H1 (cell line): ENCODE results near the gene NUP85. TPM values are rescaled to one million over a fixed set of nuclear protein-coding genes. Genes with fewer than 3 reads are reported as not detected.
A peak's percentile ranks its signal among the peaks of the same experiment; 100 is the strongest.

Experiments used
- CEBPB ChIP-seq: IDR thresholded peaks from 2 replicates; pipeline ENCODE4 v1.6.1; 2012; ENCODE audit warnings: low read depth, low read length
- RBBP5 ChIP-seq: IDR thresholded peaks from 2 replicates; pipeline ENCODE4 v1.7.1; 2012; ENCODE audit warnings: low read depth, mild to moderate bottlenecking, inconsistent platforms, low read length, moderate library complexity, borderline replicate concordance
- SIN3A ChIP-seq, 2 experiments: IDR thresholded peaks in 1 of 2; conservative IDR thresholded peaks in 1 of 2; 2 replicates each; pipeline ENCODE4 v1.6.1; 2011 to 2012; ENCODE audit warnings: low read length in 2 of 2, improper control_type of control experiment in 1 of 2, low read depth in 1 of 2, mild to moderate bottlenecking in 1 of 2
- SP4 ChIP-seq: IDR thresholded peaks from 2 replicates; pipeline ENCODE4 v1.6.1; 2012; ENCODE audit warnings: low read length, inconsistent platforms
- TBP ChIP-seq: IDR thresholded peaks from 2 replicates; pipeline ENCODE4 v1.6.1; 2011; ENCODE audit warnings: low read depth, low read length, improper control_type of control experiment
- polyA plus RNA-seq, 7 experiments: library from polyadenylated mRNA; depleted of rRNA in 3 of 7; stranded (reverse) in 5 of 7; unstranded in 2 of 7; fragments of >200 nt in 5 of 7; fragments of 200-250 nt in 2 of 7; gene quantifications; 1 replicate in 5 of 7; 2 replicates in 1 of 7; 4 replicates in 1 of 7; pipeline versions ENCODE4 v1.2.1 to v1.2.3, GENCODE V29; 2011 to 2013; ENCODE audit warnings: missing spikeins in 2 of 7, mixed read lengths in 2 of 7
- total RNA-seq: library from RNA; stranded (reverse); fragmentation: NEBNext Ultra II Directional; extraction: Animal tissue kit (Norgen Biotek cat#: 25700); gene quantifications from 2 replicates; pipeline ENCODE4 v1.2.1, GENCODE V29; 2021
- TF ChIP-seq, protein P1 (sequence below): fragments of 300-600 bp; sonication (generic); IDR thresholded peaks from 2 replicates; pipeline ENCODE4 v1.7.1; 2012; ENCODE audit warnings: low read length, moderate library complexity, mild to moderate bottlenecking, inconsistent platforms; ENCODE audit not compliant: insufficient replicate concordance

The NUP85 gene
- total and polyA plus RNA-seq, 2 of the 8 experiments (the other 6 are each of a cell fraction or from before 2014, with no cell fraction given), result 98.5 to 154 TPM

- TF ChIP-seq, protein P1, sequence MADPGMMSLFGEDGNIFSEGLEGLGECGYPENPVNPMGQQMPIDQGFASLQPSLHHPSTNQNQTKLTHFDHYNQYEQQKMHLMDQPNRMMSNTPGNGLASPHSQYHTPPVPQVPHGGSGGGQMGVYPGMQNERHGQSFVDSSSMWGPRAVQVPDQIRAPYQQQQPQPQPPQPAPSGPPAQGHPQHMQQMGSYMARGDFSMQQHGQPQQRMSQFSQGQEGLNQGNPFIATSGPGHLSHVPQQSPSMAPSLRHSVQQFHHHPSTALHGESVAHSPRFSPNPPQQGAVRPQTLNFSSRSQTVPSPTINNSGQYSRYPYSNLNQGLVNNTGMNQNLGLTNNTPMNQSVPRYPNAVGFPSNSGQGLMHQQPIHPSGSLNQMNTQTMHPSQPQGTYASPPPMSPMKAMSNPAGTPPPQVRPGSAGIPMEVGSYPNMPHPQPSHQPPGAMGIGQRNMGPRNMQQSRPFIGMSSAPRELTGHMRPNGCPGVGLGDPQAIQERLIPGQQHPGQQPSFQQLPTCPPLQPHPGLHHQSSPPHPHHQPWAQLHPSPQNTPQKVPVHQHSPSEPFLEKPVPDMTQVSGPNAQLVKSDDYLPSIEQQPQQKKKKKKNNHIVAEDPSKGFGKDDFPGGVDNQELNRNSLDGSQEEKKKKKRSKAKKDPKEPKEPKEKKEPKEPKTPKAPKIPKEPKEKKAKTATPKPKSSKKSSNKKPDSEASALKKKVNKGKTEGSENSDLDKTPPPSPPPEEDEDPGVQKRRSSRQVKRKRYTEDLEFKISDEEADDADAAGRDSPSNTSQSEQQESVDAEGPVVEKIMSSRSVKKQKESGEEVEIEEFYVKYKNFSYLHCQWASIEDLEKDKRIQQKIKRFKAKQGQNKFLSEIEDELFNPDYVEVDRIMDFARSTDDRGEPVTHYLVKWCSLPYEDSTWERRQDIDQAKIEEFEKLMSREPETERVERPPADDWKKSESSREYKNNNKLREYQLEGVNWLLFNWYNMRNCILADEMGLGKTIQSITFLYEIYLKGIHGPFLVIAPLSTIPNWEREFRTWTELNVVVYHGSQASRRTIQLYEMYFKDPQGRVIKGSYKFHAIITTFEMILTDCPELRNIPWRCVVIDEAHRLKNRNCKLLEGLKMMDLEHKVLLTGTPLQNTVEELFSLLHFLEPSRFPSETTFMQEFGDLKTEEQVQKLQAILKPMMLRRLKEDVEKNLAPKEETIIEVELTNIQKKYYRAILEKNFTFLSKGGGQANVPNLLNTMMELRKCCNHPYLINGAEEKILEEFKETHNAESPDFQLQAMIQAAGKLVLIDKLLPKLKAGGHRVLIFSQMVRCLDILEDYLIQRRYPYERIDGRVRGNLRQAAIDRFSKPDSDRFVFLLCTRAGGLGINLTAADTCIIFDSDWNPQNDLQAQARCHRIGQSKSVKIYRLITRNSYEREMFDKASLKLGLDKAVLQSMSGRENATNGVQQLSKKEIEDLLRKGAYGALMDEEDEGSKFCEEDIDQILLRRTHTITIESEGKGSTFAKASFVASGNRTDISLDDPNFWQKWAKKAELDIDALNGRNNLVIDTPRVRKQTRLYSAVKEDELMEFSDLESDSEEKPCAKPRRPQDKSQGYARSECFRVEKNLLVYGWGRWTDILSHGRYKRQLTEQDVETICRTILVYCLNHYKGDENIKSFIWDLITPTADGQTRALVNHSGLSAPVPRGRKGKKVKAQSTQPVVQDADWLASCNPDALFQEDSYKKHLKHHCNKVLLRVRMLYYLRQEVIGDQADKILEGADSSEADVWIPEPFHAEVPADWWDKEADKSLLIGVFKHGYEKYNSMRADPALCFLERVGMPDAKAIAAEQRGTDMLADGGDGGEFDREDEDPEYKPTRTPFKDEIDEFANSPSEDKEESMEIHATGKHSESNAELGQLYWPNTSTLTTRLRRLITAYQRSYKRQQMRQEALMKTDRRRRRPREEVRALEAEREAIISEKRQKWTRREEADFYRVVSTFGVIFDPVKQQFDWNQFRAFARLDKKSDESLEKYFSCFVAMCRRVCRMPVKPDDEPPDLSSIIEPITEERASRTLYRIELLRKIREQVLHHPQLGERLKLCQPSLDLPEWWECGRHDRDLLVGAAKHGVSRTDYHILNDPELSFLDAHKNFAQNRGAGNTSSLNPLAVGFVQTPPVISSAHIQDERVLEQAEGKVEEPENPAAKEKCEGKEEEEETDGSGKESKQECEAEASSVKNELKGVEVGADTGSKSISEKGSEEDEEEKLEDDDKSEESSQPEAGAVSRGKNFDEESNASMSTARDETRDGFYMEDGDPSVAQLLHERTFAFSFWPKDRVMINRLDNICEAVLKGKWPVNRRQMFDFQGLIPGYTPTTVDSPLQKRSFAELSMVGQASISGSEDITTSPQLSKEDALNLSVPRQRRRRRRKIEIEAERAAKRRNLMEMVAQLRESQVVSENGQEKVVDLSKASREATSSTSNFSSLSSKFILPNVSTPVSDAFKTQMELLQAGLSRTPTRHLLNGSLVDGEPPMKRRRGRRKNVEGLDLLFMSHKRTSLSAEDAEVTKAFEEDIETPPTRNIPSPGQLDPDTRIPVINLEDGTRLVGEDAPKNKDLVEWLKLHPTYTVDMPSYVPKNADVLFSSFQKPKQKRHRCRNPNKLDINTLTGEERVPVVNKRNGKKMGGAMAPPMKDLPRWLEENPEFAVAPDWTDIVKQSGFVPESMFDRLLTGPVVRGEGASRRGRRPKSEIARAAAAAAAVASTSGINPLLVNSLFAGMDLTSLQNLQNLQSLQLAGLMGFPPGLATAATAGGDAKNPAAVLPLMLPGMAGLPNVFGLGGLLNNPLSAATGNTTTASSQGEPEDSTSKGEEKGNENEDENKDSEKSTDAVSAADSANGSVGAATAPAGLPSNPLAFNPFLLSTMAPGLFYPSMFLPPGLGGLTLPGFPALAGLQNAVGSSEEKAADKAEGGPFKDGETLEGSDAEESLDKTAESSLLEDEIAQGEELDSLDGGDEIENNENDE, result no peak
- TF ChIP-seq SIN3A (conservative IDR thresholded peaks at IDR 0.05 in 1 of 2, IDR thresholded peaks at IDR 0.05 in 1 of 2; ENCODE audit: low read depth in 1 of 2, low read length in 2 of 2) (peak in 1 of 2 experiments; percentile 50; a peak in 1 of 4 replicates), TBP (no peak), RBBP5 (no peak), SP4 (0 out of 2 replicates have a peak, but pooled peaks have one; percentile 50), CEBPB (no peak)
These were observed 35.1 kb downstream of the NUP85 start (continued) for GRCh38 chr17:75240394-75241142.
